B cell (primary cell): ENCODE results near the gene KLHL30.

Source experiments
- CTCF ChIP-seq: fragments of 200-600 bp; IDR thresholded peaks from one replicate; pipeline ENCODE4 v1.8.0; 2022; ENCODE audit warnings: antibody characterized with exemption, mild to moderate bottlenecking
- EZH2 ChIP-seq: IDR thresholded peaks from 2 replicates; pipeline ENCODE4 v1.6.1; 2012; ENCODE audit warnings: borderline replicate concordance, low read depth, mild to moderate bottlenecking, moderate library complexity, low read length; ENCODE audit not compliant: insufficient read depth, poor library complexity, severe bottlenecking

- TF ChIP-seq CTCF = no peak
- no peak for TF ChIP-seq EZH2
Measured at GRCh38 chr2:238130696-238131628, 7.5 kb upstream of the KLHL30 start.
